IMR-90 (cell line): ENCODE data around the gene FRY. TPM values are rescaled to one million over a fixed set of nuclear protein-coding genes. Genes with fewer than 3 reads are reported as not detected.

Source experiments
- ATAC-seq: fragments of 200-7000 bp; cut with Tn5 transposase; 2 replicates; pipeline ENCODE4 v1.9.1; 2020; ENCODE audit warnings: low read depth, mild to moderate bottlenecking, moderate library complexity
- BruUV-seq: library from RNA; stranded (reverse); fragments of 400-500 nt; replicated peaks from 2 replicates; lab custom pipeline; 2021; lab: Mats Ljungman, UMichigan
- CTCF ChIA-PET: fragments of 300-600 bp; formaldehyde crosslinking; extraction: SDS; loops from one replicate; lab custom pipeline; 2021; ENCODE audit warnings: antibody characterized with exemption; lab: Yijun Ruan, JAX
- POLR2A ChIA-PET: fragments of 300-600 bp; sonication (Branson Sonifier 250); formaldehyde crosslinking; loops from one replicate; lab custom pipeline; 2022; ENCODE audit warnings: antibody characterized with exemption; ENCODE audit not compliant: unreplicated experiment; lab: Charles Lee
- DNase-seq: peaks from one replicate; pipeline ENCODE4 v3.0.0; 2013
- H2AFZ ChIP-seq: replicated peaks from 2 replicates; pipeline ENCODE3; 2013; ENCODE audit warnings: low read length, mild to moderate bottlenecking; ENCODE audit not compliant: poor library complexity
- H2AK5ac ChIP-seq: 2 replicates; pipeline ENCODE4 v1.6.1; 2013; ENCODE audit warnings: low read depth, low read length, inconsistent platforms
- H2AK9ac ChIP-seq: replicated peaks from 2 replicates; pipeline ENCODE3; 2013; ENCODE audit warnings: mild to moderate bottlenecking, low read depth, low read length, moderate library complexity; ENCODE audit not compliant: poor library complexity
- H2BK120ac ChIP-seq: 2 replicates; pipeline ENCODE4 v1.6.1; 2013; ENCODE audit warnings: low read depth, low read length, inconsistent platforms
- H2BK15ac ChIP-seq: 3 replicates; pipeline ENCODE4 v1.6.1; 2013; ENCODE audit warnings: low read depth, low read length, inconsistent platforms
- H2BK20ac ChIP-seq: 2 replicates; pipeline ENCODE4 v1.6.1; 2013; ENCODE audit warnings: low read depth, mild to moderate bottlenecking, inconsistent platforms, low read length, moderate library complexity
- H2BK5ac ChIP-seq: 2 replicates; pipeline ENCODE4 v1.6.1; 2013; ENCODE audit warnings: mild to moderate bottlenecking, low read depth, low read length, inconsistent platforms; ENCODE audit not compliant: poor library complexity, severe bottlenecking
- H3K14ac ChIP-seq: replicated peaks from 2 replicates; pipeline ENCODE4 v1.6.1; 2013; ENCODE audit warnings: low read depth, low read length, inconsistent platforms
- H3K18ac ChIP-seq: 2 replicates; pipeline ENCODE4 v1.6.1; 2013; ENCODE audit warnings: low read depth, low read length, control low read depth
- H3K23ac ChIP-seq: 2 replicates; pipeline ENCODE4 v1.6.1; 2013; ENCODE audit warnings: low read depth, low read length, inconsistent platforms
- H3K27ac ChIP-seq: 2 replicates; pipeline ENCODE4 v1.5.1; 2013; ENCODE audit warnings: mild to moderate bottlenecking, control low read depth, low read length; ENCODE audit not compliant: insufficient read depth
- H3K27me3 ChIP-seq: 2 replicates; pipeline ENCODE4 v1.6.1; 2013; ENCODE audit warnings: low read length; ENCODE audit not compliant: control insufficient read depth, insufficient read depth
- H3K36me3 ChIP-seq: 2 replicates; pipeline ENCODE4 v1.6.1; 2013; ENCODE audit warnings: low read length, mixed read lengths; ENCODE audit not compliant: control insufficient read depth, insufficient read depth
- H3K4ac ChIP-seq: 2 replicates; pipeline ENCODE4 v1.6.1; 2013; ENCODE audit warnings: low read depth, low read length, inconsistent platforms
- H3K4me1 ChIP-seq: 2 replicates; pipeline ENCODE4 v1.6.1; 2013; ENCODE audit warnings: low read length, mixed read lengths; ENCODE audit not compliant: control insufficient read depth, insufficient read depth
- H3K4me2 ChIP-seq: 2 replicates; pipeline ENCODE4 v1.6.1; 2013; ENCODE audit warnings: low read depth, mild to moderate bottlenecking, control low read depth, low read length, moderate library complexity
- H3K4me3 ChIP-seq: 2 replicates; pipeline ENCODE4 v1.5.1; 2013; ENCODE audit warnings: low read depth, mild to moderate bottlenecking, control low read depth, low read length, moderate library complexity; ENCODE audit not compliant: insufficient read depth
- H3K56ac ChIP-seq: 2 replicates; pipeline ENCODE4 v1.6.1; 2013; ENCODE audit warnings: low read length, inconsistent platforms; ENCODE audit not compliant: insufficient read depth; ENCODE audit errors: extremely low read depth
- H3K79me1 ChIP-seq, 2 experiments: 2 replicates each; pipeline ENCODE4 v1.6.1; 2013; ENCODE audit warnings: low read length in 2 of 2, inconsistent platforms in 1 of 2, low read depth in 1 of 2
- H3K9ac ChIP-seq: 2 replicates; pipeline ENCODE4 v1.6.1; 2013; ENCODE audit warnings: low read depth, low read length, control low read depth
- H3K9me1 ChIP-seq: 2 replicates; pipeline ENCODE4 v1.6.1; 2013; ENCODE audit warnings: low read length, inconsistent platforms; ENCODE audit not compliant: insufficient read depth
- H3K9me3 ChIP-seq: 2 replicates; pipeline ENCODE4 v1.6.1; 2013; ENCODE audit warnings: low read length; ENCODE audit not compliant: control insufficient read depth, insufficient read depth
- H4K20me1 ChIP-seq: 2 replicates; pipeline ENCODE4 v1.6.1; 2013; ENCODE audit warnings: low read length, inconsistent platforms; ENCODE audit not compliant: insufficient read depth
- H4K5ac ChIP-seq: 2 replicates; pipeline ENCODE4 v1.6.1; 2013; ENCODE audit warnings: mild to moderate bottlenecking, low read depth, low read length, control low read depth
- H4K8ac ChIP-seq, 2 experiments: 2 replicates each; pipeline ENCODE4 v1.6.1; 2013; ENCODE audit warnings: low read depth in 2 of 2, low read length in 2 of 2, control low read depth in 1 of 2, inconsistent platforms in 1 of 2
- H4K91ac ChIP-seq: 2 replicates; pipeline ENCODE4 v1.6.1; 2013; ENCODE audit warnings: low read depth, low read length, inconsistent platforms; ENCODE audit not compliant: insufficient read depth
- BHLHE40 ChIP-seq: fragments of 150-350 bp; IDR thresholded peaks from 2 replicates; pipeline ENCODE4 v1.6.1; 2016; ENCODE audit warnings: mild to moderate bottlenecking, low read depth, low read length
- CEBPB ChIP-seq: IDR thresholded peaks from 2 replicates; pipeline ENCODE4 v1.6.1; 2012; ENCODE audit warnings: low read depth, low read length, improper control_type of control experiment
- CTCF ChIP-seq: conservative IDR thresholded peaks from 2 replicates; pipeline ENCODE4 v1.5.1; 2012; ENCODE audit warnings: mild to moderate bottlenecking, low read depth, low read length, improper control_type of control experiment
- ELK1 ChIP-seq: fragments of 150-350 bp; IDR thresholded peaks from 2 replicates; pipeline ENCODE4 v1.6.1; 2016; ENCODE audit warnings: low read depth, mild to moderate bottlenecking, low read length, moderate library complexity, borderline replicate concordance
- FOS ChIP-seq: fragments of 150-350 bp; IDR thresholded peaks from 2 replicates; pipeline ENCODE4 v1.6.1; 2016; ENCODE audit warnings: low read depth, low read length
- MAFK ChIP-seq: IDR thresholded peaks from 2 replicates; pipeline ENCODE4 v1.6.1; 2012; ENCODE audit warnings: low read depth, low read length, improper control_type of control experiment
- MAZ ChIP-seq: IDR thresholded peaks from 2 replicates; pipeline ENCODE4 v1.6.1; 2012; ENCODE audit warnings: low read depth, mild to moderate bottlenecking, low read length, improper control_type of control experiment, moderate library complexity, borderline replicate concordance
- NFE2L2 ChIP-seq: fragments of 150-350 bp; IDR thresholded peaks from 2 replicates; pipeline ENCODE4 v1.6.1; 2016; ENCODE audit warnings: low read depth, mild to moderate bottlenecking, low read length
- RAD21 ChIP-seq: IDR thresholded peaks from 2 replicates; pipeline ENCODE4 v1.6.1; 2012; ENCODE audit warnings: low read length, improper control_type of control experiment
- RFX5 ChIP-seq: IDR thresholded peaks from 2 replicates; pipeline ENCODE4 v1.8.0; 2012; ENCODE audit warnings: low read depth, mild to moderate bottlenecking, low read length, moderate library complexity
- SMC3 ChIP-seq: fragments of 150-350 bp; IDR thresholded peaks from 2 replicates; pipeline ENCODE4 v1.6.1; 2016; ENCODE audit warnings: low read depth, mild to moderate bottlenecking, antibody characterized with exemption, low read length, moderate library complexity
- WGBS, 2 experiments: methylation state at CpG; one replicate each; pipeline versions ENCODE4 v1.1.5 to v1.1.7; 2013; ENCODE audit warnings: missing lambda C conversion rate in 2 of 2; ENCODE audit not compliant: insufficient read length in 1 of 2; ENCODE audit errors: extremely low coverage in 2 of 2; 5-methylcytosine and 5-hydroxymethylcytosine counted together
- dilution Hi-C: fragments of 300-500 bp; cut with HindIII; formaldehyde crosslinking; loops from one replicate; pipeline ENCODE4 v1.14.3; 2018; ENCODE audit warnings: low sequenced_read_pairs; ENCODE audit not compliant: unreplicated experiment
- in situ Hi-C: fragments of 300-500 bp; cut with MboI; formaldehyde crosslinking; loops from 3 replicates; pipeline ENCODE4 v1.14.3; 2019; ENCODE audit warnings: low sequenced_read_pairs, inconsistent platforms, mixed read lengths
- intact Hi-C: fragments of 100-400 bp; cut with micrococcal nuclease; formaldehyde crosslinking; loops from 2 replicates; pipeline ENCODE4 v1.10.0; 2022
- polyA plus RNA-seq, 3 experiments: library from polyadenylated mRNA; depleted of rRNA; stranded (reverse); fragments of >200 nt; gene quantifications; 2 replicates each; pipeline ENCODE4 v1.2.3, GENCODE V29; 2012; ENCODE audit warnings: low replicate concordance in 1 of 3
- total RNA-seq: library from RNA; depleted of rRNA; stranded (reverse); fragments of >200 nt; gene quantifications from 2 replicates; pipeline ENCODE4 v1.2.3, GENCODE V29; 2012

FRY gene
- total and polyA plus RNA-seq, 2 of the 4 experiments (the other 2 are of a cell fraction): 3.0 to 4.8 TPM

GRCh38 chr13:32068255-32068654 is 36.7 kb downstream of the FRY start (continued):
- TF ChIP-seq SMC3 (no peak), RFX5 (no peak)

- no peak overlapping the region for H2AK5ac ChIP-seq
- TF ChIP-seq CEBPB (no peak), RFX5 (no peak), NFE2L2 (no peak), BHLHE40 (no peak), SMC3 (no peak), MAZ (no peak), CTCF (no peak), RAD21 (no peak), ELK1 (no peak), FOS (no peak), MAFK (no peak)
- H3K4me2 ChIP-seq: no peak overlapping the region
- in situ Hi-C loops (no loop called here), intact Hi-C loops (no loop called here), dilution Hi-C loops (no loop called here)
- H3K56ac ChIP-seq: no peak overlapping the region
- ATAC-seq (no peak), DNase-seq (no peak)
- H4K8ac ChIP-seq: no peak overlapping the region
- H2BK120ac ChIP-seq: no peak overlapping the region
- no peak overlapping the region for H3K18ac ChIP-seq
- POLR2A ChIA-PET: no interaction called here
- no peaks in the 10 kb centered on the region for H3K27me3 ChIP-seq
- H3K4me1 ChIP-seq: no peaks in the 10 kb centered on the region
- no peak overlapping the region for H2BK20ac ChIP-seq
- no peak overlapping the region for H3K9ac ChIP-seq
- no peak overlapping the region for H2BK15ac ChIP-seq
- 86% methylated on average over 1 of the region's 6 CpGs; no CpG with 5 or more reads in 1 of the 2 experiments for WGBS, 2 experiments
- H3K9me3 ChIP-seq: no peaks in the 10 kb centered on the region
- H3K27ac ChIP-seq: no peak overlapping the region
- no peaks in the 10 kb centered on the region for H3K36me3 ChIP-seq
- no peaks in the 10 kb centered on the region; the same call in 1 of the 2 replicates for H3K9me1 ChIP-seq
- H3K4ac ChIP-seq: no peak overlapping the region
- no peak overlapping the region for H4K91ac ChIP-seq
- no peak overlapping the region for H2AK9ac ChIP-seq
- no peak overlapping the region for H2AFZ ChIP-seq
- H4K20me1 ChIP-seq: no peaks in the 10 kb centered on the region
- CTCF ChIA-PET: interaction anchor here (0.6 to 1.2 kb wide), 2 partner anchors 10 to 276 kb away, joined by 3 to 4 read pairs; no protein-coding TSS in a partner anchor
- BruUV-seq: no TSS peak
- no peak overlapping the region for H3K4me3 ChIP-seq
- H3K23ac ChIP-seq: no peak overlapping the region
- H3K14ac ChIP-seq: no peak overlapping the region
- H3K79me1 ChIP-seq: peaks cover 0 to 2% of the 10 kb centered on the region in 2 experiments; a peak in 1 of 4 replicates
- no peak overlapping the region for H2BK5ac ChIP-seq
- H4K5ac ChIP-seq: no peak overlapping the region
These were observed 41.7 kb downstream of the FRY start for GRCh38 chr13:32073180-32073864.
